ENCODE data around the gene MRPL54. TPM values are rescaled to one million over a fixed set of nuclear protein-coding genes. Genes with fewer than 3 reads are reported as not detected.

The MRPL54 gene
- polyA plus RNA-seq, 1 experiment, result 31.2 TPM

DNA sequence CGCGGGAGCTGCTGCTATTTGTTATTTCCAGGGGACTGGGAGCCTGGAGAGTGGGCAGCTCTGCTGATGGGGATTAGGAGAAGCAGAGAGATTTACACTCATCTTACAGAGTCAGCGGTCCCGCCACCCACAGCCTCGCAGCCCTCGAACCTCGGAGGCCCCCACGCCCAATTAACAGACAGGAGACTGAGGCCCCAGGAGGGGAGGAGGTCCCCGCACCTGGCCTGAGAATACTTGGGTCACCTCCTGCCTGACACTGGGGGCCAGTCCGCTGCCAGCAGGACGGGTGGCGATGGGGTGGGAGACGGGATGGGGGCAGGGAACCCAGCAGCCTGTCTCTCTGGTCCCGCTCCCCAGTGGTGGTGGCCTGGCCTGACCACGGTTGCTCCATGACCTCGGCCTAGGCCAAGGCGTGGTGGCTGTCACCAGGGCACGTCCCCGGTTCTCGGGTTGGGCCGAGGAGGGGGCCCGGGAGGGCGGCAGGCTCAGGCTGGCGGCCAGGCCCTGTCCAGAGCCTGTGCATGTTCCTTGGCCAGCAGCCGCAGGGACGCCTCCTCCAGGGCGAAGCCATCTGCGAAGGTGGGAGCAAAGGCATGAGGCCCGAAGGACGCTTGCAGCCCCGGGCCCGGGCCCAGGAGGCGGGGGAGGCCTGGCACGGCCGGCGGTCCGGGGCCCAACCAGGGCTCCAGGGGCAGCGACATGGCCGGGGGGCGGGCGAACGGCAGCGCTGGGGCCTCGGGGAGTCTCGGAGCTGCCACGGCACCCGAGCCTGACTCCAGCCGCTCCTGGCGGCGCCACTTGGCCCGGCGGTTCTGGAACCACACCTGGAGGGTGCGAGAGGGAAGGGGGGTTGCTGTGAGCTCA, 7.9 kb downstream of the MRPL54 start:
- ChIA-PET POLR2A (no interaction called here), CTCF (no interaction called here)
- TF ChIP-seq, protein P1, sequence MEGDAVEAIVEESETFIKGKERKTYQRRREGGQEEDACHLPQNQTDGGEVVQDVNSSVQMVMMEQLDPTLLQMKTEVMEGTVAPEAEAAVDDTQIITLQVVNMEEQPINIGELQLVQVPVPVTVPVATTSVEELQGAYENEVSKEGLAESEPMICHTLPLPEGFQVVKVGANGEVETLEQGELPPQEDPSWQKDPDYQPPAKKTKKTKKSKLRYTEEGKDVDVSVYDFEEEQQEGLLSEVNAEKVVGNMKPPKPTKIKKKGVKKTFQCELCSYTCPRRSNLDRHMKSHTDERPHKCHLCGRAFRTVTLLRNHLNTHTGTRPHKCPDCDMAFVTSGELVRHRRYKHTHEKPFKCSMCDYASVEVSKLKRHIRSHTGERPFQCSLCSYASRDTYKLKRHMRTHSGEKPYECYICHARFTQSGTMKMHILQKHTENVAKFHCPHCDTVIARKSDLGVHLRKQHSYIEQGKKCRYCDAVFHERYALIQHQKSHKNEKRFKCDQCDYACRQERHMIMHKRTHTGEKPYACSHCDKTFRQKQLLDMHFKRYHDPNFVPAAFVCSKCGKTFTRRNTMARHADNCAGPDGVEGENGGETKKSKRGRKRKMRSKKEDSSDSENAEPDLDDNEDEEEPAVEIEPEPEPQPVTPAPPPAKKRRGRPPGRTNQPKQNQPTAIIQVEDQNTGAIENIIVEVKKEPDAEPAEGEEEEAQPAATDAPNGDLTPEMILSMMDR (IDR thresholded peaks at IDR 0.05; ENCODE audit: low read depth, low read length), result no peak
- H3K27ac ChIP-seq (ENCODE audit: low read depth, low read length), result no peak overlapping the region
- no peak for DNase-seq (ENCODE audit: low read depth, low spot score)
- H3K9me3 ChIP-seq (ENCODE audit: control insufficient read depth, insufficient read depth, low read length), result no peaks in the 10 kb centered on the region; the same call in 1 of the 2 replicates
- H3K27me3 ChIP-seq (ENCODE audit: control insufficient read depth, insufficient read depth, low read length), result peaks cover 4% of the 10 kb centered on the region
- no peak overlapping the region for H3K4me3 ChIP-seq (ENCODE audit: low read depth, low read length)

DNA sequence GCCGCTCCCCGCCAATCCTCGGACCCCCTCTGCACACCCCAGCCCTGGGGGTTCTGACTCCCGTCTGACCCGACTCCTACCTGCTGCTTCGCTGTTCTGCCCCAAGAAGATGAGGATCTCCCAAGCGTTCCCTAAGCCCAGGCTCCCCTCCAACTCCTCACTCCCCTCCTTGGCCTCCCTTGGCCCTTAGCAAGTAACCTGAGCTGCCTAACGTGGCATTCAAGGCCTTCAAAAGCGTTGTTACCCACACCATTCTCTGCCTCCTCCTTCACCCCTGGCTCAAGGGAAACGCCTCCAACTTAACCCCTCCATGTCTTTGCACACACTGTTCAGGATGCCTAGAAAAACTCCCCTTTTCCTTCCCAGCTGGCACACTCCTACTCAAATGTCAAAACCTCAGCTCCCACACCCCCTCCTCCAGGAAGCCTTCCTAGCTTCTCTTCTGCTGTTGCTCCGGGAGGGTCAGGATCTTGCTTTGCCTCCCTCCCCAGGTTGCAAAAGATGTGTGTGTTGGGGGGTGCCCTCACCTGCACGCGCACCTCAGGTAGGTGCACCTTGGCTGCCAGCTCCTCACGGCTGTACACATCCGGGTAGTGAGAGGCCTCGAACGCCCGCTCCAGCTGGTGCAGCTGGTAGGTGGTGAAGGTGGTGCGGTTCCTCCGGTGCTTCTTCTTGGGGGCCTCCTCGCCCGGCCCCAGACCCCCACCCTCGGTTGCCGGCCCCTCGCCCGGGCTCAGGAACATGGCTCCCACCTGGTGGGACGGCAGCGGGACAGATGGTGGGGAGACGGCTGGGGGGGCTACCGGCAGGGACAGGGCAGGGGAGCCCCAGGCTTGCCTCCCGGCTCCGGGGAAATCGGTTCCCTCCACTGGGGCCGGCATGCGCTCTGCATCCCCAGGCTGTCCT, 8.8 kb downstream of the MRPL54 start:
- peaks cover 4% of the 10 kb centered on the region for H3K27me3 ChIP-seq (ENCODE audit: control insufficient read depth, insufficient read depth, low read length)
- CTCF ChIA-PET, result no interaction called here
- H3K9me3 ChIP-seq (ENCODE audit: control insufficient read depth, insufficient read depth, low read length), result no peaks in the 10 kb centered on the region; the same call in 1 of the 2 replicates
- H3K27ac ChIP-seq (ENCODE audit: low read depth, low read length), result no peak overlapping the region
- TF ChIP-seq, protein P1 (IDR thresholded peaks at IDR 0.05; ENCODE audit: low read depth, low read length), result no peak
- H3K4me3 ChIP-seq (ENCODE audit: low read depth, low read length), result no peak overlapping the region
- POLR2A ChIA-PET, result no interaction called here
- no peak for DNase-seq (ENCODE audit: low read depth, low spot score)

DNA sequence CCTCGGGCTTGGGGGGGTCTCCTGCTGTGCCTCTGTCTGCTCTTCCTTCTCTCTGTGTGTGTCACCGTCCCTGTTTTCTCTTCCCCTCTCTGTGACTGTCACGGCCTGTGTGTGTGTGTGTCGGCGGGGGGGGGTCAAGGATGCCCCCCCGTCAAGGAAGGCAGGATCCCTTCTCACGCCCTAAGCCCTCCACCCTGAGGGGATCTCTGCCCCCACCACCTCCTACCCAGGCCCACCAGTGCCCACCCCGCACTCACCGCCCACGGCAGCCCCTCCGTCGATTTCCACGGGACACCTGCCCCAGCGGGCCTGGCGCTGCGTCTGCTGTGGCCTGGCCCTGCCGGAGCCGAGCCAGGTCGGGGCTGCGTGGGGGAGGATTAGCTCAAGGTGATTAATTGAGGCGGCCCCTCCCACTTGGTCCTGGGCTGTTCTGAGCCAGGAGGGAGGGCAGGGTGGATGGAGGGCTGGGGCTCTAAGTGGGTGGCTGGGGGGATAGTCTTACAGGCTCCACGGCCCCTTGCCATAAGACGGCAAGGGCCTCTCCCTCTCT, 9.5 kb downstream of the MRPL54 start, which contains the start of gene RAX2:
Gene RAX2, minus strand, starts transcription at position 323 of the 550 bp plus-strand sequence. CDS start 486 bp downstream, outside the sequence.
- H3K27me3 ChIP-seq (ENCODE audit: control insufficient read depth, insufficient read depth, low read length), result peaks cover 4% of the 10 kb centered on the region
- ChIA-PET POLR2A (no interaction called here), CTCF (no interaction called here)
- H3K27ac ChIP-seq (ENCODE audit: low read depth, low read length), result no peak within 1 kb of the TSS
- no peak for DNase-seq (ENCODE audit: low read depth, low spot score)
- no peak within 1 kb of the TSS for H3K4me3 ChIP-seq (ENCODE audit: low read depth, low read length)
- H3K9me3 ChIP-seq (ENCODE audit: control insufficient read depth, insufficient read depth, low read length), result no peaks in the 10 kb centered on the region; the same call in 1 of the 2 replicates
- TF ChIP-seq, protein P1 (IDR thresholded peaks at IDR 0.05; ENCODE audit: low read depth, low read length), result no peak

DNA sequence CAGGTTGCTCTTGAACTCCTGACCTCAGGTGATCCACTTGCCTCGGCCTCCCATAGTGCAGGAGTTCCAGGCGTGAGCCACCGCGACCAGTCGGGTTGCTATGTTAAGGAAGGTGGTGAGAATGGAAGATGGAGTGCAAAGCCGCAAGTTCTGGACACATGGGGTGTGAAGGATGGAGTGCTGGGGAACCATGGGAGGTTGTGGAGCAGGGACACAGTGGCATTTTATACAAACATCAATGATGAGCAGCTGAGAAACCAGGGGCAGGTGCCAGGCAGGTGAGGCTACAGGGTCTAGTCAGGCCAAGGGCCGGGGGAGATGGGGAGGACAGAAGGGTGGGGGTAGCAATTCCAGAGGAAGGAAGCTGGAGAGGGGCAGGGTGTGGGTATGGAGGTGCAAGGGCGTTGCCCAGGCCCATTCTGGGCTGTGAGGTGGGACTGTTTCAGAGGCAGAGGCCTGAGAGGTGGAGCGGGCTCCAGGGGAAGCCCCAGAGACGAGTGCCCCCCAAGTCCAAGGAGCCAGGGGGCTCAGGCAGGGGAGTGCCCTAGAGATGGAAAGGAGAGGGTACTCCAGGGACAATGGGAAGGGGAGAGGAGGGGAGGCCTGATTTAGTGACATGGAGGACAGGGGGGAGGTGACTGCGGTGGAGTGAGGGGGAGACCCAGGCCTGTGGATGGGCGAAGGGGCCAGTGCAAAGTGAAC, 11.5 kb downstream of the MRPL54 start:
- Histone ChIP-seq H3K27me3 (ENCODE audit: control insufficient read depth, insufficient read depth, low read length) (peaks cover 4% of the 10 kb centered on the region), H3K4me3 (ENCODE audit: low read depth, low read length) (no peak overlapping the region), H3K27ac (ENCODE audit: low read depth, low read length) (no peak overlapping the region), H3K9me3 (ENCODE audit: control insufficient read depth, insufficient read depth, low read length) (peaks cover 13% of the 10 kb centered on the region; the same call in 1 of the 2 replicates)
- CTCF ChIA-PET, result no interaction called here
- POLR2A ChIA-PET, result no interaction called here
- DNase-seq (ENCODE audit: low read depth, low spot score), result no peak
- TF ChIP-seq, protein P1 (IDR thresholded peaks at IDR 0.05; ENCODE audit: low read depth, low read length), result no peak

Measured in AG04450 (cell line).